H1 (cell line): ENCODE results near the gene ITPR1. TPM values are rescaled to one million over a fixed set of nuclear protein-coding genes. Genes with fewer than 3 reads are reported as not detected.

Experiments
- BCL11A ChIP-seq, 2 experiments: IDR thresholded peaks; one replicate each; pipeline ENCODE4 v1.6.1; 2011; ENCODE audit warnings: low read depth in 2 of 2, low read length in 2 of 2, mild to moderate bottlenecking in 2 of 2
- FOSL1 ChIP-seq: IDR thresholded peaks from 2 replicates; pipeline ENCODE4 v1.6.1; 2011; ENCODE audit warnings: mild to moderate bottlenecking, low read depth, low read length, moderate library complexity; ENCODE audit not compliant: insufficient read depth
- KDM1A ChIP-seq: fragments of 200-600, 300-600 bp; sonication (generic); IDR thresholded peaks from 2 replicates; pipeline ENCODE4 v1.7.1; 2016; ENCODE audit warnings: mild to moderate bottlenecking, low read length, borderline replicate concordance
- POU5F1 ChIP-seq: IDR thresholded peaks from 2 replicates; pipeline ENCODE4 v1.6.1; 2011; ENCODE audit warnings: low read depth, mild to moderate bottlenecking, low read length, moderate library complexity
- polyA plus RNA-seq, 7 experiments: library from polyadenylated mRNA; depleted of rRNA in 3 of 7; stranded (reverse) in 5 of 7; unstranded in 2 of 7; fragments of >200 nt in 5 of 7; fragments of 200-250 nt in 2 of 7; gene quantifications; 1 replicate in 5 of 7; 2 replicates in 1 of 7; 4 replicates in 1 of 7; pipeline versions ENCODE4 v1.2.1 to v1.2.3, GENCODE V29; 2011 to 2013; ENCODE audit warnings: missing spikeins in 2 of 7, mixed read lengths in 2 of 7
- total RNA-seq: library from RNA; stranded (reverse); fragmentation: NEBNext Ultra II Directional; extraction: Animal tissue kit (Norgen Biotek cat#: 25700); gene quantifications from 2 replicates; pipeline ENCODE4 v1.2.1, GENCODE V29; 2021

ITPR1 gene
- total and polyA plus RNA-seq, 2 of the 8 experiments (the other 6 are each of a cell fraction or from before 2014, with no cell fraction given): 2.5 to 16.3 TPM

DNA sequence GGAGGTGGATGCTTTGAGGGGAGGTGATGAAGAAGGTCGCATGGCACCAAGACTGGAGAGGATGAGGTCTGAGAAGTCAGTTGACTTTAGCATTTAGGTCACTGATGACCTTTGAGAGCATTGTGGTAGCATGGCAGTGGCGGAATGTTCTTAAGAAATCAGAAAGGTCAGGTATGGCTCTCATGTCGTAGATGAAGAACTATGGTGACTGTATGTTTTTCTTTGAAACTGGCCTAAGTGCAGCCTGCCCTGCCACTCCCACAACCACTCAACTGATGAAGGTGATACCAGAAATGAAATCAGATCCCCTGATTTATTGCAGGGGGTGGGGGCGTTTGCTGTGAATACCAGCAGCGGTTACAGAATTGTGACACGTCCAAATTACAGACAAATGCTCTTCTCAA, 102.6 kb downstream of the ITPR1 start (continued):
- no peak for TF ChIP-seq BCL11A (IDR thresholded peaks at IDR 0.05; ENCODE audit: low read depth in 2 of 2, low read length in 2 of 2)
- TF ChIP-seq POU5F1: no peak
- TF ChIP-seq KDM1A: no peak
- TF ChIP-seq FOSL1: no peak
